ENCODE measurements around the gene PRKCH.

Gene PRKCH

DNA sequence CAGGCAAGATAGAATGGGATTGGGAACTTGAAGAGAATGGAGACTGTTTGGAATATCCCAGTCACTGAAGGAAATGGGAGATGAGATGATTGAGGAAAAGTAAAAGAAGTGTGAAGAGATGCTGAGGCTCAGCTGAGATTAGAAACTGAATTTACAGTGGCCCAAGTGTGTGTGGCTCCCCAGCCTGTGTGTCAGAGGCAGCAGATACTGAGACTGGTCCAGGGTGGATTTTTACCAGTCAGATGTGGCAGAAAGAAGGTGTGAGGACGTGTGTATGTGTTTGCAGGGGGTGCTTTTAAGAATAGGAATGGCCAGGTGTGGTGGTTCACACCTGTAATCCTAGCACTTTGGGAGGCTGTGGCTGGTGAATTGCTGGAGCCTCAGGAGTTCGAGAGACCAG is 42.9 kb downstream of the PRKCH start:
- H3K79me2 ChIP-seq (ENCODE audit: control insufficient read depth, insufficient read depth, low read length, unreplicated experiment), result no peaks in the 10 kb centered on the region
- no peak overlapping the region for H3K4me3 ChIP-seq (ENCODE audit: low read depth, low read length)
- peaks cover 6% of the 10 kb centered on the region for H3K4me1 ChIP-seq (ENCODE audit: control insufficient read depth, insufficient read depth, low read length, unreplicated experiment)
- no peaks in the 10 kb centered on the region for H3K27me3 ChIP-seq (ENCODE audit: insufficient read depth, low read length)
- H3K36me3 ChIP-seq (ENCODE audit: insufficient read depth, low read length), result no peaks in the 10 kb centered on the region
- H2AFZ ChIP-seq (ENCODE audit: low read length, unreplicated experiment), result no peak overlapping the region
- no peak overlapping the region for H3K27ac ChIP-seq (ENCODE audit: low read depth, low read length)

DNA sequence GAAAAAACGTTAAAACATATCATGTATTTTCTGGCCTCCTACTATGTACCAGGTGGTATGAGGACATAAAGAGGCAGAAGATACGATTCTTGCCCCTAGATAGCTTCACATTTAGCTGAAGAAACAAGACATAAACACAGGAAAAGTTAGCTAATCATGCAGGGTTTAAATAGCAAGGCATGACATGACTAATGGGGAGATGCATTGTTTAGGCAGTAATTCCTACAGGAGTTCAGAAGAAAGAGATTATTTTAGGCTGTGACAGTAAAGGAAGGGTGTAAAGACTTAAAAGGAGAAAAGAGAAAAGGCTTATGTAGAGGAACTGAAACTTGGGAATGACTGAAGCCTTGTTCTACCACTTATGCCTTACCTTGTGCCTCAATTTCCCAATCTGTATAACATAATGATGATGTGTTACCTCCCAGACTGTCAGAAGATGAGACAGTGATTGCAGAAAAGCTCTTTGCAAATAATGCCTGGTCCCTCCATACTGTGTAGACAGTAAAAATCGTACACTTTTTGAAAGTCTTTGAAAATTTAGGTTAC is 44.4 kb downstream of the PRKCH start:
- Histone ChIP-seq H3K79me2 (ENCODE audit: control insufficient read depth, insufficient read depth, low read length, unreplicated experiment) (no peaks in the 10 kb centered on the region), H3K27me3 (ENCODE audit: insufficient read depth, low read length) (no peaks in the 10 kb centered on the region), H3K27ac (ENCODE audit: low read depth, low read length) (no peak overlapping the region), H3K4me1 (ENCODE audit: control insufficient read depth, insufficient read depth, low read length, unreplicated experiment) (peaks cover 6% of the 10 kb centered on the region), H3K36me3 (ENCODE audit: insufficient read depth, low read length) (no peaks in the 10 kb centered on the region), H2AFZ (ENCODE audit: low read length, unreplicated experiment) (no peak overlapping the region), H3K4me3 (ENCODE audit: low read depth, low read length) (no peak overlapping the region)

GRCh38 chr14:61368114-61368710 is 46.8 kb downstream of the PRKCH start:
- Histone ChIP-seq H3K4me3 (ENCODE audit: low read depth, low read length) (no peak overlapping the region), H3K4me1 (ENCODE audit: control insufficient read depth, insufficient read depth, low read length, unreplicated experiment) (peaks cover 6% of the 10 kb centered on the region), H3K79me2 (ENCODE audit: control insufficient read depth, insufficient read depth, low read length, unreplicated experiment) (no peaks in the 10 kb centered on the region), H2AFZ (ENCODE audit: low read length, unreplicated experiment) (no peak overlapping the region), H3K36me3 (ENCODE audit: insufficient read depth, low read length) (no peaks in the 10 kb centered on the region), H3K27me3 (ENCODE audit: insufficient read depth, low read length) (no peaks in the 10 kb centered on the region), H3K27ac (ENCODE audit: low read depth, low read length) (no peak overlapping the region)

GRCh38 chr14:61368781-61369453 is 47.5 kb downstream of the PRKCH start:
- H3K27ac ChIP-seq (ENCODE audit: low read depth, low read length), result no peak overlapping the region

DNA sequence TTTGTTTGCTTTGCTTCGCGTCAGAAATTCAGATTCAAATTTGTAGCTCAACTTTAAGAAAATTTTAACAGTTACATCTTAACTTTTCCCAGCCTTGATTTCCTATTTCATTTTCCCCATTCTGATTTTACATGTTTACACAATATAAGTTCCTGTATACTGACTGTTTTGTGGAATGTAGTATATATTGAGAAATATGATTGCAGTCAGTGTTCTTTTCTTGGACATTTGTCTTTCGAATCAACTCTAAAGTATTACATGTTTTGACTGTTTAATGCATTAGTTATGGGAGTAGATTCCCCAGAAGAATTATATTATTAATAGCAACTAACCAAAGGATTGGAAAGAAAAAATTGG is 48.1 kb downstream of the PRKCH start:
- H3K4me1 ChIP-seq (ENCODE audit: control insufficient read depth, insufficient read depth, low read length, unreplicated experiment), result peaks cover 6% of the 10 kb centered on the region
- H2AFZ ChIP-seq (ENCODE audit: low read length, unreplicated experiment), result no peak overlapping the region
- no peaks in the 10 kb centered on the region for H3K79me2 ChIP-seq (ENCODE audit: control insufficient read depth, insufficient read depth, low read length, unreplicated experiment)
- H3K4me3 ChIP-seq (ENCODE audit: low read depth, low read length), result no peak overlapping the region
- H3K27ac ChIP-seq (ENCODE audit: low read depth, low read length), result no peak overlapping the region
- no peaks in the 10 kb centered on the region for H3K27me3 ChIP-seq (ENCODE audit: insufficient read depth, low read length)
- no peaks in the 10 kb centered on the region for H3K36me3 ChIP-seq (ENCODE audit: insufficient read depth, low read length)

More at GRCh38 chr14:61368781-61369453, 47.5 kb downstream of the PRKCH start:
- no peaks in the 10 kb centered on the region for H3K27me3 ChIP-seq (ENCODE audit: insufficient read depth, low read length)
- no peaks in the 10 kb centered on the region for H3K36me3 ChIP-seq (ENCODE audit: insufficient read depth, low read length)
- no peak overlapping the region for H3K4me3 ChIP-seq (ENCODE audit: low read depth, low read length)
- H3K4me1 ChIP-seq (ENCODE audit: control insufficient read depth, insufficient read depth, low read length, unreplicated experiment), result peaks cover 6% of the 10 kb centered on the region
- H3K79me2 ChIP-seq (ENCODE audit: control insufficient read depth, insufficient read depth, low read length, unreplicated experiment), result no peaks in the 10 kb centered on the region
- no peak overlapping the region for H2AFZ ChIP-seq (ENCODE audit: low read length, unreplicated experiment)

DNA sequence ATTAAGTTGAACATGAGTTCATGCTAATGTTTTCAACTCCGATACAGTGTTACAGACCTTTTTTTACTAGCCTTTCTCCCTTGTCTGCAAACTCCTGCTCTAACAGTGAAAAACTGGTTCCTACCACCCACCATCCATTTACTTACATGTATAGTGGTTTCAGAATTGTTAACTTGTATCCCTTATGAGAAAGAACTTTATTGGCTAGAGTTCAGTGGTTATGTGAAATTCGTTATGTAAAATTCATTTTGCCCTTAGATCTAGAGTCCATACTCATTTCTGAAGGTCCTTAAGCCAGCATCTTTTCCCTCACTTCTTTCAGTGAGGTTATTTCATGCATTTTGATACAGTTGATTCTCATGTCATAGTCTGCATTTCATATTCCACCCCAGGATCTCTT is 51.0 kb downstream of the PRKCH start:
- H3K27ac ChIP-seq (ENCODE audit: low read depth, low read length), result no peak overlapping the region
- no peak overlapping the region for H3K4me3 ChIP-seq (ENCODE audit: low read depth, low read length)
- H3K27me3 ChIP-seq (ENCODE audit: insufficient read depth, low read length), result no peaks in the 10 kb centered on the region
- H3K4me1 ChIP-seq (ENCODE audit: control insufficient read depth, insufficient read depth, low read length, unreplicated experiment), result no peaks in the 10 kb centered on the region
- H2AFZ ChIP-seq (ENCODE audit: low read length, unreplicated experiment), result no peak overlapping the region
- no peaks in the 10 kb centered on the region for H3K36me3 ChIP-seq (ENCODE audit: insufficient read depth, low read length)
- no peaks in the 10 kb centered on the region for H3K79me2 ChIP-seq (ENCODE audit: control insufficient read depth, insufficient read depth, low read length, unreplicated experiment)

DNA sequence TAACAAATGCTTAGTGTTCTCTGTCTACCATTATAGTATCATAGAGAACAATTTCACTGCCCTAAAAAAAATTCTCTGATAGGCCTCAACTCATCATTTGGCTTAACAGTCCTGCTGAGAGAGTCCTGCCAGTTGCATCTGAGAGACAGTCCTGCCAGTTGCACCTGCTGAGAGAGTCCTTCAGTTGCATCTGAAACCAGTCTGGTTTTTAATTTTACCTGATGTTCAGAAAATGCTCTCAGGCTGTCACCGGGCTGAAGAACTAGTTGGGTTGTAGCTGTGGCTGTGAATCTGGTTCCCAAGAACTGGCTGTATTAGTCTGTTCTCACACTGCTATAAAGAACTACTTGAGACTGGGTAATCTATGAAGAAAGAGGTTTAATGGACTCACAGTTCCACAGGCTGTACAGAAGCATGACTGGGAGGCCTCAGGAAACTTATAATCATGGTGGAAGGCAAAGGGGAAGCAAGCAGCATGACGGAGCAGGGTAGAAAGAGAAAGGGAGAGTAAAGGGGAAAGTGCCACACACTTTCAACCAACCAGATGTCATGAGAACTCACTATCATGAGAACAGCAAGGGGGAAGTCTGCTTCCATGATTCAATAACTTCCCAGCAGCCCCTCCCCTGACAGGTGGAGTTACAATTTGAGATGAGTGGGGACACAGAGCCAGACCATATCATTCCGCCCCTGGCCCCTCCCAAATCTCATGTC is 51.6 kb downstream of the PRKCH start:
- Histone ChIP-seq H3K27ac (ENCODE audit: low read depth, low read length) (no peak overlapping the region), H3K27me3 (ENCODE audit: insufficient read depth, low read length) (no peaks in the 10 kb centered on the region), H3K79me2 (ENCODE audit: control insufficient read depth, insufficient read depth, low read length, unreplicated experiment) (no peaks in the 10 kb centered on the region), H2AFZ (ENCODE audit: low read length, unreplicated experiment) (no peak overlapping the region), H3K4me1 (ENCODE audit: control insufficient read depth, insufficient read depth, low read length, unreplicated experiment) (no peaks in the 10 kb centered on the region), H3K4me3 (ENCODE audit: low read depth, low read length) (no peak overlapping the region), H3K36me3 (ENCODE audit: insufficient read depth, low read length) (no peaks in the 10 kb centered on the region)

GRCh38 chr14:61374284-61374683 is 52.9 kb downstream of the PRKCH start:
- Histone ChIP-seq H3K4me3 (ENCODE audit: low read depth, low read length) (no peak overlapping the region), H3K79me2 (ENCODE audit: control insufficient read depth, insufficient read depth, low read length, unreplicated experiment) (no peaks in the 10 kb centered on the region)

DNA sequence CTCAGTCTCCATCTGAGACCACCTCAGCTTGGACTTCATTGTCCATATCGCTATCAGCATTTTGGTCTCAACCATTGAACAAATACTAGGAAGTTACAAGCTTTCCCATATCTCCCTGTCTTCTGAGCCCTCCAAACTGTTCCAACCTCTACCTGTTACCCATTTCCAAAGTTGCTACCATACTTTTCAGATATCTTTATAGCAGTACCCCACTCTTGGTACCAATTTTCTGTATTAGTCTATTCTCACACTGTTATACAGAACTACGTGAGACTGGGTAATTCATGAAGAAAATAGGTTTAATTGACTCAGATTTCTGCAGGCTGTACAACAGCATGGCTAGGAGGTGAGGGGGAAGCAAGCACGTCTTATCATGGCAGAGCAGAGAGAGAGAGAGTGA is 53.8 kb downstream of the PRKCH start:
- Histone ChIP-seq H3K4me1 (ENCODE audit: control insufficient read depth, insufficient read depth, low read length, unreplicated experiment) (no peaks in the 10 kb centered on the region), H2AFZ (ENCODE audit: low read length, unreplicated experiment) (no peak overlapping the region), H3K27ac (ENCODE audit: low read depth, low read length) (no peak overlapping the region), H3K4me3 (ENCODE audit: low read depth, low read length) (no peak overlapping the region), H3K79me2 (ENCODE audit: control insufficient read depth, insufficient read depth, low read length, unreplicated experiment) (no peaks in the 10 kb centered on the region), H3K27me3 (ENCODE audit: insufficient read depth, low read length) (no peaks in the 10 kb centered on the region), H3K36me3 (ENCODE audit: insufficient read depth, low read length) (no peaks in the 10 kb centered on the region)

More at GRCh38 chr14:61374284-61374683, 52.9 kb downstream of the PRKCH start:
- no peaks in the 10 kb centered on the region for H3K4me1 ChIP-seq (ENCODE audit: control insufficient read depth, insufficient read depth, low read length, unreplicated experiment)
- no peak overlapping the region for H2AFZ ChIP-seq (ENCODE audit: low read length, unreplicated experiment)
- H3K36me3 ChIP-seq (ENCODE audit: insufficient read depth, low read length), result no peaks in the 10 kb centered on the region
- no peaks in the 10 kb centered on the region for H3K27me3 ChIP-seq (ENCODE audit: insufficient read depth, low read length)
- H3K27ac ChIP-seq (ENCODE audit: low read depth, low read length), result no peak overlapping the region

GRCh38 chr14:61376314-61376713 is 54.9 kb downstream of the PRKCH start:
- Histone ChIP-seq H3K27ac (ENCODE audit: low read depth, low read length) (no peak overlapping the region), H3K4me1 (ENCODE audit: control insufficient read depth, insufficient read depth, low read length, unreplicated experiment) (no peaks in the 10 kb centered on the region), H3K79me2 (ENCODE audit: control insufficient read depth, insufficient read depth, low read length, unreplicated experiment) (no peaks in the 10 kb centered on the region), H3K4me3 (ENCODE audit: low read depth, low read length) (no peak overlapping the region), H3K36me3 (ENCODE audit: insufficient read depth, low read length) (no peaks in the 10 kb centered on the region), H3K27me3 (ENCODE audit: insufficient read depth, low read length) (no peaks in the 10 kb centered on the region), H2AFZ (ENCODE audit: low read length, unreplicated experiment) (no peak overlapping the region)
